ENCODE measurements around the gene ASF1A.

ASF1A gene

GRCh38 chr6:118913161-118913560 lies 19.2 kb downstream of the ASF1A start:
- TF ChIP-seq CTCF (IDR thresholded peaks at IDR 0.05; ENCODE audit: low read depth, low read length) (no peak), MAX (IDR thresholded peaks at IDR 0.05; ENCODE audit: low read depth, low read length) (no peak), MYC (IDR thresholded peaks at IDR 0.05; ENCODE audit: low read depth, low read length) (no peak), POLR2A (IDR thresholded peaks at IDR 0.05; ENCODE audit: extremely low read depth, insufficient read length) (no peak)
- no peak for DNase-seq (ENCODE audit: low read depth)
- H3K4me3 ChIP-seq (ENCODE audit: low read depth, low read length): no peak overlapping the region

- no peak overlapping the region for H3K4me3 ChIP-seq (ENCODE audit: low read depth, low read length)
- TF ChIP-seq MYC (IDR thresholded peaks at IDR 0.05; ENCODE audit: low read depth, low read length) (no peak), POLR2A (IDR thresholded peaks at IDR 0.05; ENCODE audit: extremely low read depth, insufficient read length) (no peak), CTCF (IDR thresholded peaks at IDR 0.05; ENCODE audit: low read depth, low read length) (no peak), MAX (IDR thresholded peaks at IDR 0.05; ENCODE audit: low read depth, low read length) (no peak)
- DNase-seq (ENCODE audit: low read depth): no peak
Measured at GRCh38 chr6:118914598-118914997, 20.6 kb downstream of the ASF1A start.

GRCh38 chr6:118917546-118918328 lies 23.8 kb downstream of the ASF1A start:
- no peak for TF ChIP-seq MAX (IDR thresholded peaks at IDR 0.05; ENCODE audit: low read depth, low read length)
- TF ChIP-seq POLR2A (IDR thresholded peaks at IDR 0.05; ENCODE audit: extremely low read depth, insufficient read length): no peak
- TF ChIP-seq CTCF (IDR thresholded peaks at IDR 0.05; ENCODE audit: low read depth, low read length): no peak
- TF ChIP-seq MYC (IDR thresholded peaks at IDR 0.05; ENCODE audit: low read depth, low read length): no peak
- no peak overlapping the region for H3K4me3 ChIP-seq (ENCODE audit: low read depth, low read length)
- DNase-seq (ENCODE audit: low read depth): no peak

GRCh38 chr6:118918329-118918725 lies 24.4 kb downstream of the ASF1A start:
- H3K4me3 ChIP-seq (ENCODE audit: low read depth, low read length): no peak overlapping the region
- DNase-seq (ENCODE audit: low read depth): peak; percentile 15
- TF ChIP-seq POLR2A (IDR thresholded peaks at IDR 0.05; ENCODE audit: extremely low read depth, insufficient read length) (no peak), CTCF (IDR thresholded peaks at IDR 0.05; ENCODE audit: low read depth, low read length) (no peak), MAX (IDR thresholded peaks at IDR 0.05; ENCODE audit: low read depth, low read length) (no peak), MYC (IDR thresholded peaks at IDR 0.05; ENCODE audit: low read depth, low read length) (no peak)

- H3K4me3 ChIP-seq (ENCODE audit: low read depth, low read length): no peak overlapping the region
- no peak for DNase-seq (ENCODE audit: low read depth)
- TF ChIP-seq MYC (IDR thresholded peaks at IDR 0.05; ENCODE audit: low read depth, low read length) (no peak), POLR2A (IDR thresholded peaks at IDR 0.05; ENCODE audit: extremely low read depth, insufficient read length) (no peak), CTCF (IDR thresholded peaks at IDR 0.05; ENCODE audit: low read depth, low read length) (no peak), MAX (IDR thresholded peaks at IDR 0.05; ENCODE audit: low read depth, low read length) (no peak)
Measured at GRCh38 chr6:118921084-118921483, 27.1 kb downstream of the ASF1A start.

Measured in NB4 (cell line).